GM19438 (cell line): ENCODE measurements around the gene NAT9.

Source experiments
- ATAC-seq: cut with Tn5 transposase; IDR thresholded peaks from one replicate; pipeline ENCODE4 v1.9.1; 2021; ENCODE audit warnings: low read depth; ENCODE audit not compliant: unreplicated experiment

NAT9 gene

GRCh38 chr17:74764751-74765286 is 11.3 kb downstream of the NAT9 start:
- no peak for ATAC-seq

DNA sequence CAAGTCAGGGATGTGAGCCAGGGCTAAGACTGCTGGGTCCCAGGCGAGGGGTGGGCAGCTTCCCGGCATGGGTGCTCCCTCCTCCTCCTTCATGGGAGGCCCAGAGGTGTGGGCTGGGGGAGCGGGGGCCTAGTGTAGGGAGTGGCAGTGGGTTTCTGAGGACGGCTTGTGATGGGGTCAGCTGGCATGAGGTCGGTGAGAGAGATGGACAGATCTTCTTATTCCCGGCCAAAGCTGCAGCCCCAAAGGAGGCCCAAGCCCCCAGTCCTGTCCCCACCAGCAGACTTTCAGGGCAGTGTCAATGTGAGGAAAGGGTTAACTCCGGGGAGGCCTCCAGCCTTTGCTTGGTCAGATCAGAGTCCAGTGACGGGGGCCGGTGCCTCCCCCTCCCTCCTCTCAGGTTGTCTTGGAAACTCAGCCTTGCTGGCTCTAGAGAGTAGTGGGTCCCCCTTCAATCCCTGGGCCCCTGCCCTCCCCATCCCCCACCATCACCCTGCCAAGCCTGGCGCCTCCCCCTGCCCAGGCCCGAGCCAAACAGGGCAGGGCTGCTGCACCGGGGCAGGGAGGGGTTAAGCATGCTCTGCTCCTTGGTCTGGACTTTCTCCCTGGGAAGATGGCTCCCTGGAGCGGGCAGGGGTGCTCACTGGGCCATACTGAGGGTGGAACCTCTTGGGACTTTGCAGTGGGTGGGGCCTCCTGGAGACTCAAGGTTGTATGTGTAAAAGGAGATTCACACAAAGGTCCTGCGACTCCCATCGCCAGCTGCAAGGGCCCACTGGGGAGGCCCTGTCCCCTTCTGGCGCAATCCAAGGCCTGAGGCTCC is 12.4 kb downstream of the NAT9 start:
- ATAC-seq, result no peak

DNA sequence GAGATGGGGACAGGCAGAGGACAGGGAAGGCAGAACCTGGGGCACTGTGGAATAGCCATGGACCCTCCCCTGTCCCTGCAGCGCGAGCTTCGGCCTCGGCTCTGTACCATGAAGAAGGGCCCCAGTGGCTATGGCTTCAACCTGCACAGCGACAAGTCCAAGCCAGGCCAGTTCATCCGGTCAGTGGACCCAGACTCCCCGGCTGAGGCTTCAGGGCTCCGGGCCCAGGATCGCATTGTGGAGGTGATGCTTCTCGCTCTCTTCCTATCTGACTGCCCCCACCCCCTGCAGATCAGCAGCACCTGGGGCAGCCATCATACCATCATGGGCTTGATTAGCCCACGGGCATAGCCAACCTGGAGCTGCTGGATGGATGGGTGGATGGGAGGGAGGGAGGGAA is 14.2 kb downstream of the NAT9 start:
- no peak for ATAC-seq

DNA sequence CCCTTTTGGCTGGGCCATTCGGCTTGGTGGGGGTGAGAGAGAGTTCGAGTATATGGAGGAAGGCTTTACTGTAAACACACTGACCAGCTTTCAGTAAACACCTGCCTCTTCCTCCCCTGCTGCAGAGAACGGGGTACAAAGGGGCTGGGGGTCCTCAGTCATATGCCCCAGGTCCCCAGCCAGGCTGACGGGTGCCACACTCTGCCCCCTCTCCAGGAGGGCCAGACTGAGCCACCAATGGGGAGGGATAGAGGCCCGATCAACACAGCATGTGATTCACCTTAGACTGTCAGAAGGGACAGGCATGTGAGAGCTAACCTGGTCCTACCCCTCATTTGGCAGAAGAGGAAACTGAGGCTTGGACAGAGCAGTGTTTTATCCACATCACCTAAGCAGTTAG is 14.7 kb downstream of the NAT9 start:
- ATAC-seq, result no peak

DNA sequence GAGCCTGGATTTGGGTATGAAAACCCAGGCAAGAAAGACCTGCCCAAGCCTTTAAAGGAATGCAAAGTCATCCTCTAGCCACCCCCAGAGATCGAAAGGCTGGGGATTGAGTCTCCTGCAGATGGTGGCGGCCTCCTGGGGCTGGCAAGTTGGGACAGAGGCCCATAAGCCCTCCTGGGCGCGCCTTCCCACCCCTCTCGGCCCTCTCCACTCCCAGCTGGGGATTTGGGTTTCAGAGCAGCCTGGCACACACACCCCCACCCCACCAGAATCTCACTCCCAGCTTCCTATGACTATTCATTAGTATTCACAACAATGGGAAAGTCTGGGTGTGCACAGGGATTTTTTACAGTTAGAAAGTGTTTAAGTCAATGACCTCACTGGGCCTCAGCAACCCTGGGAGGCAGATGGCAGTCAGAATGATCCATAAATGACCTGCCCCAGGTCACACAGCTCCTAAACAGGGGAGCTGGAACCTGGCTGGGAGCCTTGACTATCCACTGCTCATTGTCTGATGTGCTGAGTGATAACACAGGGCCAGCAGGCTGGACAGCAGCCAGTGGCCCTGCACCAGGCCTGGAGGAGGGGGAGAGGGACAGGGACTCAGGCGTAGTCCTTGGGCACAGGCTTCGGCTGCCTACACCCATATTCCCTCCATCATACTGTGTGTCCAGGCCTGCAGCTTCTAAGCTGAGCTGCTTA is 15.6 kb downstream of the NAT9 start:
- no peak for ATAC-seq

DNA sequence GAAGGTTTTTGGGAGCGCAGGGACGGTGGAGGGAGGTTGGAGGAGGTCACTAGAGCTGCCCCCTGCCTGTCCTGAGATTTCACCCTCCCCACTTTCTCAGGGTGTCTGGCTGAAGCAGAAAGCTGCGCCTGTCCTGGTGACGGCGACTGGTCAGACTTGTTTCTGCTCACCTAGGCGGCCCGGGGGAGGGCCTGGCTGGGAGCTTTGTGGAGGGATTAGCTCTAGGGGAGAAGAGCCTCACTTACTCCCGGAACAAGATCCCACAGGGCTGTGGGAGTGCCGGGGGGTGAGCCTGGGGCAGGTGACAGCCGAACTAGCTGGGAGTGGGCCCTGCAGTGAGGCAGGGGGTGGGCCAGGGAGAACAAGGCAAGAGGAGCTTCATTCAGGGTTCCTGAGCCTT is 16.2 kb downstream of the NAT9 start:
- ATAC-seq, result no peak

GRCh38 chr17:74759243-74759801 is 16.8 kb downstream of the NAT9 start:
- peak; percentile 84 for ATAC-seq

- no peak for ATAC-seq
Observed at GRCh38 chr17:74758848-74759168, 17.3 kb downstream of the NAT9 start.

DNA sequence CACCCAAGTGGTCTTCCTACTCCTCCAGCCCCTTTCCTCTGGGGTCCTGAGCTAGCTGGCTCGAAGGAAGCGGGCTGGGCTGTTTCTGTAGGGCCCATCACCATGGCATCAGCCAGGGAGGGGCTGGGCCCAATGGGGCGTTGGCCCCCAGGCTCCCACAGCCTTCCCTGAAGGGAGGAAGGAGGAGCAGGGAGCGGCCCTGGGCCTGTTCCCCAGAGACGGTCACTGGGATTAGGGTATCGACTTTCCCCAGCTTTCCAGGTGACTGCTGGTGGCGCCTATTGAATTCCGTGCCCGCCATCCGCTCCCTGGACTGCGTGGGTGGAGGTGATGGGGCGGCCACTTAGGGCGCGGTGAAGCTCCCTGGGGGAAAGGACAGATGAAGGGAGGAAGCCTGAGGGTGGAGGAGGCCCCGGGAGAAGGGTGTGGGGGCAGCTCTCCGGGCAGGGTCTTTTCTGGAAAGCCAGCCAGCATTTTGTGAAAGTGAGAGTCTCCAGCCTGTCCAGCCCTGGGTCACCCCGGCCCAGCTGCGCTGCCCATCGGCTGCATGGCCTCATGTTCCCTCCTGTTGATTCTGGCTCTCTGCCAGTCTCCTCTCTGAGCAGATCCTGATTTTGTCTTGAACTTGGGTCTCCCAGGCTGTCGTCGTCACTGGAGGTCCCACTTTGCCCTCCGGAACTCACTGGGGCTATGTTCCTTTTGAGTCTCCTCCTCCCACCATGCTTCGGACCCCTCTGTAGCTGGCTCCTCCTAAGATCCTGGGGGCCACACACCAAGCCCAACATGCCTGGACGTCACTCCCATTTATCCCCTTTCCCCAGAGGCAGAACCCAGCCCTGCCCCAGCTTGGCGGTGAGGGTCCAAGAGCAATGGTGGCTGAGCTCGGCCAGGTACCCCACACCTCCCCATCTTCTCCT is 18.0 kb downstream of the NAT9 start:
- ATAC-seq, result no peak

DNA sequence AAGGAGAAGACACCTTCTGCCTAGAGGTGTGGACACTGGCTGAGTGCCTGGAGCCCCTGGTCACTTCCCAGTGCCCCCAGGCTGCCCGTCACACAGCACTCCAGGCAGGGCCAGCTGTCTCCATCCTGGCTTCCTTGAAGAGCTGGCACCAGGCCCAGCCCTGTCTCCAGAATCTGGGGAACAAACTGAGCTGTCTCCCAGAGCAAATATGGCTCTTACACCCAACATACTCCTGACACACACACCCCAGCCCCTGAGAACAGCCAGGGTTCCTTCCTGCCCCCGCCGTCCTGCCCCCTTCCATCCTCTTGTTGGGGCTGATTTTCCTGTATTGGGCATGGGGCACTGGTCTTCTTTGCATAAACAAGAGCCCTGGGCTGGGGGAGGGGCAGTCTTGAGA is 18.6 kb downstream of the NAT9 start:
- no peak for ATAC-seq

DNA sequence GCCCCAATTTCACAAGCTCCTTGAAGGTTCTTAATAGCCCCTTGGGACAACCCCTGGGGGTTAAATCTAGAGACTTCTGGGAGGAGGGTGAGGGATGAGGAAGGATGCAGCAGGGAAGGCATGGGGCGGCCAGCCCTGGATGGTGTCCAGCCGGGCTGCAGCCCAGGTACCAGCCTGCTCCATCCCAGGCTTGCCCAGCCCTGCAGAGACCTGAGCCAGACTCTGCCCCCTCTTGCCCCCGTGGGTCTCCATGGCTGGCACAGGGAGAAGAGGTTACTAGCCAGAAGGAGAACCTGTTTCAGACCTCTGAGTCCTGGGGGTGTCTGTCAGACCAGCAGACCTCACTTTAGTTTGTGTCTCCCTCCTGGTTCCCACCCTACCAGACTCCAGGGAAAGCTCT is 19.3 kb downstream of the NAT9 start:
- ATAC-seq, result no peak

DNA sequence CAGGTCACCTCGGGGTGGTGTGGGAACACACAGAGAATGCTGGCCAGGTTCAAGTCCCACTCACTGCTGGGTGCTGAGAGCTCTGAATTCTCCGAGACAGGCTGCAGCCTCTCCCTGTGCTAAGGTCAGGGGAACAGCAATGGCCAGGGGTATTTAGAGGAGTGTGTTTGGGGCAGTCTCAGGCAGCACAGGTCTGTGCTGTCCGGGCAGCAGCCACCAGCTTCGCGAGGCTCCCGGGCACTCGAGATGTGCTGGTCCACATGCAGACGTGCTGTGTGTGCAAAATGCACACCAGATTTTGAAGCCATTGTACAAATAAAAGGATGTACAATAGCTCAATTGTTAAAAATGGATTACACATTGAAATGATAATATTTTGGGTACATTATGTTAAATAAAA is 20.6 kb downstream of the NAT9 start:
- no peak for ATAC-seq

- no peak for ATAC-seq
Observed at GRCh38 chr17:74754832-74755231, 21.3 kb downstream of the NAT9 start.

DNA sequence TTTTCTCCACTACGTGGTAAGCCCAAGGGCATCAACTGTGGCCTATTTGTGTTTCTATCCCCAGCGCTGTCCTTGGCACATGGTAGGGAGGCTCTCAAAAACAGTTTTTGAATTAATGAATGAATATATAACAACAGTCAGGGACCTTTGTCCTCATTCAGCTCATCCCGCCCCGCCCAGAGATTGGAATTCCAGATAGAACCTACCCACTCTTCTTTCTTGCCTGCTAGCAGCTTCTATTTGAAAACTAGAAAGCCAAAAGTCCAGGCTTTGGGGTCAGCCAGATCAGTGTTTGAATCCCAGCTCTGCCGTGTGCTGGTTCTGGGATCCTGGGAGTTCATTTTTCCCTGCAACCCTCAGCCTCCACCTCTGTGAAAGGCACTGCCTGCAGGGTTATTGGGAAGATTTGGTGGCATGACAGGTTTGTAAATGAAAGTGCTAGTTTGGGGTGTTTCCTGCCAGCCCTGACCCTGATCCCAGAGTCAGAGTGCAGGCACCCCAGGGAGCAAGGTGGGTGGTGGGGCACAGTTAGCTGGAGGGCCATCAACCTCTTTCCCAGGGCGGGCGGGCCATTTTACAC is 23.2 kb downstream of the NAT9 start:
- ATAC-seq, result no peak

DNA sequence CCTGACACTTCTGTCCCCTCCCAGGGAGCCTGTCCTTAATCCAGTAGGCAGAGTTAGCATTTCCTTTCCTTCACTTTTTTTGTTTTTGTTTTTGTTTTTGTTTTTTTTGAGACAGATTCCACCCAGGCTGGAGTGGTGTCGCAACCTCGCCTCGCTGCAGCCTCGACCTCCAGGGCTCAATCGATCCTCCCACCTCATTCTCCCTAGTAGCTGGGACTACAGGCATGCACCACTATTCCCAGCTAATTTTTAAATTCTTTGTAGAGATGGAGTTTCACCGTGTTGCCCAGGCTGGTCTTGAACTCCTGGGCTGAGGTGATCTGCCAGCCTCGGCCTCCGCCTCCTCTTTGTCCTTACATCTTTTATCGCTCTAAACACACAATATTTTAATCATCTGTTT is 23.7 kb downstream of the NAT9 start:
- ATAC-seq, result no peak

DNA sequence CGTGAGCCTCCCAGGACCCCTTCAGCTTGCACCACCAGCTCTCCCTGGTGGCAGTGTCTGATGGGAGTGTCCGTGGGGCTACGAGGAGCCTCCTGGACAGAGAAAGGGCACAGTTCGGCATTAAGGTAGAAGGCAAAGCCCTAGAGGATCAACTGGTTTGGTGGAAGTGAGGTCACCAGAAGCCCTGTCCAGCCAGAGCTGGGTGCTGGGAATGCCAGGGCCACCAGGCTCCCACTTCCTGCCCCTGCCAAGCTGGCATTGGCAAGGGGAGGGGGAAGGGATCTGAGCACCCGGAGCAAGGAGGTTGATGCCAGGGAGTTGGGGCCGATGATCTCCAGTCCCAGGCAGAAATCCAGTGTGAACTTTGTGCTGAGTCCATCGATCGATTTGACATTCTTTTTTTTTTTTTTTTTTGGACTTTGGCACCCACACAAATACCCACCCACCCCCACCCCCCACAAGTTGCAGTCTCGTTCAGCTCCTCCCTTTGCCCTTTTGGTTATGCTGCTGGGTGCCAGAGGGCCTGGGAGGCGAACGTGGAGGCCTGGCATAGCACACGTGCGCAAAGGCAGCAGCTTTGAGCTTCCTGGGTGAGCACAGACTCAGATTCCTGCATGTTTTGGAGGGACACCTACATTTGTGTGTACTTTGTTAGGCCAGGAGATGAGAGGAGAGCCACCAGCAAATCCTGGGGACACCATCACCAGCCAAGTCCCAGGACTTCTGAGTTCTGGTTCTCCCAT is 25.6 kb downstream of the NAT9 start:
- no peak for ATAC-seq

DNA sequence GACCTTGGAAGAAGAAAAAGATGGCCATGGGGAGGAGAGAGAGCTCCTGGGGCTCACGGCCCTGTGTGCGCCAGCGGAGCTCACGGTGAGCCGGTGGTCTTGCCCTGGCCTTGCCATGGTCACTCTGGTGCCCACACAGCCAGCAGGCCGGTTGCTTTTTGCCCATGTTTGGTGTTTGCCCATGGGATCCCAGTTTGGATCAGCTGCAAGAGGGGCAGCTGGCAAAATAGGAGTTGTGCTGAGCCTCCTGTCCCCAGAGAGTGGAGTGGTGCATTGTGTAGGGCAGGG is 26.2 kb downstream of the NAT9 start:
- no peak for ATAC-seq

GRCh38 chr17:74749279-74750038 is 26.7 kb downstream of the NAT9 start:
- ATAC-seq, result peak; percentile 14
